Tibial artery (tissue), 4 donors: ENCODE results near the gene FILIP1.

ENCODE experiments used
- DNase-seq, 2 donors: peaks; one replicate each; pipeline ENCODE4 v3.0.0-alpha.2; 2019
- H3K27ac ChIP-seq, 2 donors: fragments of 200-600 bp; sonication (generic) in 1 of 2; 1 replicate in 1 of 2; 2 replicates in 1 of 2; pipeline ENCODE4 v1.5.1; 2018 to 2019; ENCODE audit warnings: mild to moderate bottlenecking in 1 of 2
- H3K27me3 ChIP-seq, 2 donors: fragments of 200-600 bp; sonication (generic) in 1 of 2; one replicate each; pipeline versions ENCODE4 v1.5.1 to v1.6.0; 2016 to 2019
- H3K36me3 ChIP-seq, 3 donors: fragments of 200-600 bp; sonication (generic) in 2 of 3; one replicate each; pipeline ENCODE4 v1.5.1; 2016 to 2019; ENCODE audit warnings: mild to moderate bottlenecking in 2 of 3
- H3K4me1 ChIP-seq, 4 donors: fragments of 200-600 bp; sonication (generic) in 2 of 4; 1 replicate in 3 of 4; 2 replicates in 1 of 4; pipeline ENCODE4 v1.5.1; 2016 to 2019
- H3K4me3 ChIP-seq, 2 donors: fragments of 200-600 bp; sonication (generic) in 1 of 2; 1 replicate in 1 of 2; 2 replicates in 1 of 2; pipeline ENCODE4 v1.5.1; 2018 to 2019; ENCODE audit warnings: mild to moderate bottlenecking in 2 of 2
- H3K9me3 ChIP-seq, 3 donors: fragments of 200-600 bp; sonication (generic) in 1 of 3; one replicate each; pipeline ENCODE4 v1.5.1; 2016 to 2019
- CTCF ChIP-seq, 2 experiments: fragments of 200-600 bp in 1 of 2; fragments of 450-650 bp in 1 of 2; IDR thresholded peaks; one replicate each; pipeline ENCODE4 v1.5.1; 2017 to 2019; ENCODE audit warnings: antibody characterized with exemption in 2 of 2, mild to moderate bottlenecking in 1 of 2, moderate library complexity in 1 of 2
- intact Hi-C: fragments of 100-400 bp; cut with DNase I; formaldehyde crosslinking; loops from one replicate; pipeline ENCODE4 v1.15.0; 2023; ENCODE audit warnings: low total_unique reads

Gene FILIP1

GRCh38 chr6:75299801-75300530, 193.6 kb downstream of the FILIP1 start:
- no peak overlapping the region for H3K4me3 ChIP-seq
- H3K27ac ChIP-seq, result peak overlapping the region; percentile 26 to 52
- no peaks in the 10 kb centered on the region for H3K27me3 ChIP-seq
- intact Hi-C loops, result no loop called here
- TF ChIP-seq CTCF (IDR thresholded peaks at IDR 0.05), result no peak
- H3K4me1 ChIP-seq, result peaks cover 0 to 16% (median 7%) of the 10 kb centered on the region in 4 donors
- H3K9me3 ChIP-seq, result no peaks in the 10 kb centered on the region
- DNase-seq, result no peak
- H3K36me3 ChIP-seq, result no peaks in the 10 kb centered on the region

- TF ChIP-seq CTCF (IDR thresholded peaks at IDR 0.05), result peak; percentile 67 to 80
- H3K36me3 ChIP-seq, result no peaks in the 10 kb centered on the region
- H3K4me1 ChIP-seq, result peaks cover 0 to 27% (median 7%) of the 10 kb centered on the region in 4 donors
- H3K9me3 ChIP-seq, result no peaks in the 10 kb centered on the region
- no peaks in the 10 kb centered on the region for H3K27me3 ChIP-seq
- no peak for DNase-seq
- H3K27ac ChIP-seq, result no peak overlapping the region
- intact Hi-C loops, result no loop called here
- H3K4me3 ChIP-seq, result no peak overlapping the region
Measured at GRCh38 chr6:75296811-75297779, 196.5 kb downstream of the FILIP1 start.

- Histone ChIP-seq H3K4me1 (peaks cover 0 to 34% (median 4%) of the 10 kb centered on the region in 4 donors), H3K9me3 (no peaks in the 10 kb centered on the region), H3K36me3 (no peaks in the 10 kb centered on the region), H3K27me3 (no peaks in the 10 kb centered on the region), H3K27ac (no peak overlapping the region), H3K4me3 (no peak overlapping the region)
- DNase-seq, result no peak
- TF ChIP-seq CTCF (IDR thresholded peaks at IDR 0.05), result no peak
- intact Hi-C loops, result loop anchor here (5.0 kb wide), 1 partner anchor 235 kb away; no protein-coding TSS in a partner anchor
Measured at GRCh38 chr6:75292555-75292954, 201.0 kb downstream of the FILIP1 start.

- H3K27ac ChIP-seq, result peak overlapping the region; percentile 58 to 65
- intact Hi-C loops, result loop anchor here (5.0 kb wide), 1 partner anchor 236 kb away; no protein-coding TSS in a partner anchor
- TF ChIP-seq CTCF (IDR thresholded peaks at IDR 0.05), result no peak
- H3K4me1 ChIP-seq, result peaks cover 0 to 42% (median 8%) of the 10 kb centered on the region in 4 donors
- H3K9me3 ChIP-seq, result no peaks in the 10 kb centered on the region
- no peak for DNase-seq
- H3K27me3 ChIP-seq, result no peaks in the 10 kb centered on the region
- no peak overlapping the region for H3K4me3 ChIP-seq
- no peaks in the 10 kb centered on the region for H3K36me3 ChIP-seq
Measured at GRCh38 chr6:75291744-75292143, 201.9 kb downstream of the FILIP1 start.

GRCh38 chr6:75291331-75291730, 202.3 kb downstream of the FILIP1 start:
- Histone ChIP-seq H3K4me1 (peaks cover 0 to 45% (median 10%) of the 10 kb centered on the region in 4 donors), H3K9me3 (no peaks in the 10 kb centered on the region), H3K36me3 (no peaks in the 10 kb centered on the region), H3K27ac (peak overlapping the region; percentile 58 to 65), H3K27me3 (no peaks in the 10 kb centered on the region), H3K4me3 (no peak overlapping the region)
- intact Hi-C loops, result loop anchor here (5.0 kb wide), 1 partner anchor 236 kb away; no protein-coding TSS in a partner anchor
- no peak for TF ChIP-seq CTCF (IDR thresholded peaks at IDR 0.05)
- no peak for DNase-seq
